MG63 (cell line): ENCODE data around the gene WLS. TPM values are rescaled to one million over a fixed set of nuclear protein-coding genes. Genes with fewer than 3 reads are reported as not detected.

Experiments
- DNase-seq: peaks from one replicate; pipeline ENCODE4 v3.0.0-alpha.2; 2020
- H3K27me3 ChIP-seq: fragments of 250-450 bp; sonication (Bioruptor Pico); 2 replicates; pipeline ENCODE4 v1.5.1; 2020; ENCODE audit warnings: mild to moderate bottlenecking, moderate library complexity
- H3K36me3 ChIP-seq: fragments of 250-450 bp; sonication (Bioruptor Pico); 2 replicates; pipeline ENCODE4 v1.5.1; 2020; ENCODE audit warnings: mild to moderate bottlenecking, moderate library complexity
- H3K4me3 ChIP-seq: fragments of 250-450 bp; sonication (Bioruptor Pico); 2 replicates; pipeline ENCODE4 v1.5.1; 2020; ENCODE audit warnings: mild to moderate bottlenecking, moderate library complexity
- H3K9me3 ChIP-seq: fragments of 250-450 bp; sonication (Bioruptor Pico); 2 replicates; pipeline ENCODE4 v1.5.1; 2020; ENCODE audit warnings: mild to moderate bottlenecking, moderate library complexity
- total RNA-seq: library from RNA; depleted of rRNA; stranded (reverse); fragments of >200 nt; shearing (Covaris generic); gene quantifications from 2 replicates; pipeline ENCODE4 v1.2.3, GENCODE V29; 2014; ENCODE audit warnings: low replicate concordance; rRNA removed

The WLS gene
- total RNA-seq, 1 experiment from 2014 or later: 25.4 TPM

DNA sequence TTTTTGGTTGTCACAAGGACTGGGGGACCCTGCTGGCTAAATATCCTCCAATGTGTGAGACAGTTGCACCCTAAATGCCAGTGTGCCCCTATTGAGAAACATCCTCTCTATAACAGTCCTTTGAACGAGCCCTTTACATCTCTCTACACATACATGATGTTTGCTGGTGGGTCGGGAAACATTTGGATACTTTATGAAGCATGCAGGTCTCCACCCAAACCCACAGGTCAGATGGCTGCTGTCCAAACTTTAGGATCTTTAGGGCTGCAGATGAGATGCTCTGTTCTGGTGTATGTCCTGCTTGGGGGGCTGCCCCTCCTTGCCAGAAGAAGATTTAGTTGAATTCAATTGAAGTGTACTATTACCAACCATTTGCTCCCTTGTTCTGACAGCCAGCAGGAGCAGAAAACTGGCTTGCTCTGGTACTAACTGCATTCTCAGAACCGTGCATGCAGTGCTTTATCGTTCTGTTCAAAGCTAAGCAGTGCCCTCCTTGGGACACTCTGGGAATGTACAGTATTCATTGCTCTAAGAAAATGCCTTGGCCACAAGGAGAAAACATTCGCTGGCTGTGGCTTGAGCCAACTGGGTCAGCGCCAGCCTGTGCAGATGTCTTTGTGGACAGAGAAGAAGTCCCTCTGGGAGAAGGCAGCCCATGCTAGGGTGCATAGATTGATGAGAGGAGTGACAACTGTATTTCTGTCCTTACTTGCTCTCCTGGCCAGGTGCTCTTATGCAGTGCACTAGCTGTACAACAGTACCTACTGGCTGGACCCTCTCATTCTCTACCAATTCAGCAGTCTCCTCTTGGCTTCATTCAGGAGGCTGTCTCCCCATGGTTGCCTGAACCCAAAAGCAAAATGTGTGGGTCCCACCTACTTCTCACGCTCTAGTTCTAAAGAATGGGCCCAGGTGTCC is 120.5 kb downstream of the WLS start:
- Histone ChIP-seq H3K4me3 (no peak overlapping the region), H3K36me3 (no peaks in the 10 kb centered on the region), H3K27me3 (no peaks in the 10 kb centered on the region), H3K9me3 (no peaks in the 10 kb centered on the region)
- DNase-seq: peak; percentile 87

DNA sequence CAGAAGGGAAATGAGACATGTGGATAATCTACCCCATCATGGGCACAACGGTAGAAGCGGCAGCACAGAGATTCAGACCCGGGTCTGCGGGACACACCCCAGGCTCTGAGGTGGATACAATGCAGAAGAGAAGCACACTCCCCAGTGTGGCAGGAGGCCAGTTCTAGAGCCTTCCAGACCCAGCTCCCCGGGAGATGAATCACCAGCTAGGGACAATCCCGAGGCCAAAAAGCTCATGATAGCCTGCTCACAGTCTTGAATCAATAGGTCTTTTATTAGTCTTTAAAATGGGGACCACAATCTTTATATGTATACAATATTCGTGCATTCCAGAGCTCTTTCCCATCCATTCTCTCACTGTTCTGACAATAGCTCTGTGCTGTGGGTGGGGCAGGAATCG is 124.6 kb downstream of the WLS start:
- Histone ChIP-seq H3K36me3 (no peaks in the 10 kb centered on the region), H3K4me3 (no peak overlapping the region), H3K9me3 (no peaks in the 10 kb centered on the region), H3K27me3 (no peaks in the 10 kb centered on the region)
- peak; percentile 50 for DNase-seq

DNA sequence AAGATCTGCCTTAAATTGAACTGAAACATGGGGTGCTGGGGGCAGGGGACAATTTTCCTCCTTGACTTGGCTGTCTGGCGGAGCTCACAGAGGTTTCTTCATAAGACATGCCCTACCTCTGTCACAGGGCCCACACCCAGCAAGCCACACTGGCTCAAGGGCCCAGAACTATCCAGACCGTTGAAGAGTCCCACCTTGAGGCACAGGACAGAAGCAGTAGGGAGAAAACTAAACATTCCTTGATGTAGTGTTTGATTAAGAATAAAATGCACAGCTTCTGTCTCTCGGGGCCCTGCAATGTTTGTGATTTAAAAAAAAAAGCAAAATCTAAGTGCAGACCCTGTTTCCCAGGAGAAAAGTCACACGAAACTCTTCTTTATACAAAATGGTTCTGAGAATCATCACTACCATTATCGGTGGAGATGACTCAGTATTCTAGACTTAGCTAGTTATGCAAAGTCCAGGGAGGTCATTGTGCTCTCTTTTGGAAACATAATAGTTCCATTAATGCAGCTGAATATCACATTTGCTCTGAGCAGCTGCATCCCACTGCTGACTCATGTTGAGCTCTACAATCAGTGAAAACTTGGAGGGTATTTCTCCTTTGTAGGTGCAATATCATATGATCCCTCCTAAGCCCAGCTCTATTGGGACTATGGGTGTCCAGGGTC is 128.3 kb downstream of the WLS start:
- Histone ChIP-seq H3K36me3 (no peaks in the 10 kb centered on the region), H3K27me3 (no peaks in the 10 kb centered on the region), H3K9me3 (no peaks in the 10 kb centered on the region), H3K4me3 (no peak overlapping the region)
- no peak for DNase-seq

DNA sequence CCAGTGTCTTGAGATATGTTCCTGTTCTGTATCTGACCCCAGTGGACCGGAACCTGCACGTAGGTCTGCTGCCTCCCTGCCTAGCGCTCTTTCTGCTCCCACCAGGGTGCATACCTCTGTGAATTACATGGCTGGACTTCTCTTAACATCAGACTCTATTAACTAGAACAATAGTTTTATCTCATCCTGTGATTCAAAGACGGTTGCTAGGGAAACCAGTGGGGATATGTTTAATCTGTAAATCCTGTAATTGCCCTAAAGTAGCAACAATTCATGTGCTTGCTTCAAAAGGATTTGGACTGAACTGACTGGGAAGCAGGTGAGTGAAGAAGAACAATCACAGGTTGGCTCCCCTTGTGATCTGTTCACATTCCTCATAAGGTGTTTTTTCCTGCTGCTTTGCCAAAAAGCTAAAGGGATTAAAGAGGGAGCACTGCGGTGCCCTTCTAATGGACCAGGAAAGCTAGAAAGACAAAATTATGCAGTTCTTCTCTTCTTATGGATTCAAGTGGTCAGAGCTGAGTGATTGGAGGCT is 129.2 kb downstream of the WLS start:
- no peak for DNase-seq
- H3K36me3 ChIP-seq: no peaks in the 10 kb centered on the region
- H3K9me3 ChIP-seq: no peaks in the 10 kb centered on the region
- no peak overlapping the region for H3K4me3 ChIP-seq
- H3K27me3 ChIP-seq: no peaks in the 10 kb centered on the region

DNA sequence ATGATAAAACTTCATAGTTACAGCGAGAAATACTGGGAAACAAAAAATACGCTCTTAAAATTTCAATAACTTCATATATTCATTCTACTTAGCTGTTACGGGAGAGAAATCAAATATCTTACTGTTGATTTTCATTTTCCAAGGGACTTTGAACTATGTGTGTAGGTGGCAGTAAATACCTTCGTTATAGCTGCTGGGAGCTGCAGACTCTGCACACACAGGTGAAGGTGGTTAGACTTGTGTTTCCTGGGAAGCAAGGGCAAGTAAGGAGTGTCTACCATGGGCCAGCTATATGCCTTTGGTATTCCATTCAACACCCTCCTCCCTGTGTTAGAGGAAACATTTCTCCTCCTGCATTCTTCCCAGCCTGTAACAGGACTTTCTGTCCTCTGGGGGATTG is 130.5 kb downstream of the WLS start:
- Histone ChIP-seq H3K36me3 (no peaks in the 10 kb centered on the region), H3K27me3 (no peaks in the 10 kb centered on the region), H3K4me3 (no peak overlapping the region), H3K9me3 (no peaks in the 10 kb centered on the region)
- DNase-seq: no peak

DNA sequence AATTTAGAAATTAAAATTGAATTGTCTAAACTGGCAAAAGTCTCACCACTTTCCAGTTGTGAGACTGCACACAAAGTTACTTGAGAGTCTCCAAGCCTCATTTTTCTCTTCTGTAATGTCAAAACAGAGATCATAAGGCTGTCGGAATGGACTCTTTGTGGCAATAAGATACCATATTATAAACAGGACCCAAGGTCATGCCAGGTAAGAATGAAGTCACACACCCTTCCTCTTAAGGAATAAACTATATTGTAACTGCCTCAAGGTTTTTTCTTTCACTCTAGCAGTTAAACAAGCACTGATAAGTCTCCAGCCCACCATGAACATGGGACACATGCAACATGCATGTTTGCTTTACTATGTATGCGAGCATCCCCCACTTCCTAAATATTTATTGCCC is 131.8 kb downstream of the WLS start:
- H3K27me3 ChIP-seq: no peaks in the 10 kb centered on the region
- no peak for DNase-seq
- no peaks in the 10 kb centered on the region for H3K9me3 ChIP-seq
- H3K36me3 ChIP-seq: no peaks in the 10 kb centered on the region
- H3K4me3 ChIP-seq: no peak overlapping the region

DNA sequence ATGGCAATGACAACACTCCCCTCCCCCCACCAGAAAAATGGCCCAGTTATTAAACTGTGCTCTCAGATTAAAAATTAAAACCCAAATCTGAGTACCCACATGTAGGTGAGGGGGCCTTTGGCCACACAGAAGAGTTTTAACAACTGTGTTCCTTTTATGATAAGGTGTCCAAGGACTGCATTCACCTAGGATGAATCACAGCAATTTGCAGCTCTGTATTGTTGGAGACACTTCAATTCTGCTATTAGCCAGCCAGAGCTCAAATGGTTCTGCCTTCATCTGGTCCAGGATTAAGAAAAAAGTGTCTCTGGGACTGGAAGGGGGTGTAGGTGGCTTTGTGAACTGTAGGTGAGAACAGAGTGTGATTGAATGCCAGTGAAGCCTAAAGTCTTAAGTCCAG is 138.6 kb downstream of the WLS start:
- H3K9me3 ChIP-seq: no peaks in the 10 kb centered on the region
- H3K4me3 ChIP-seq: no peak overlapping the region
- H3K36me3 ChIP-seq: no peaks in the 10 kb centered on the region
- no peak for DNase-seq
- H3K27me3 ChIP-seq: no peaks in the 10 kb centered on the region

DNA sequence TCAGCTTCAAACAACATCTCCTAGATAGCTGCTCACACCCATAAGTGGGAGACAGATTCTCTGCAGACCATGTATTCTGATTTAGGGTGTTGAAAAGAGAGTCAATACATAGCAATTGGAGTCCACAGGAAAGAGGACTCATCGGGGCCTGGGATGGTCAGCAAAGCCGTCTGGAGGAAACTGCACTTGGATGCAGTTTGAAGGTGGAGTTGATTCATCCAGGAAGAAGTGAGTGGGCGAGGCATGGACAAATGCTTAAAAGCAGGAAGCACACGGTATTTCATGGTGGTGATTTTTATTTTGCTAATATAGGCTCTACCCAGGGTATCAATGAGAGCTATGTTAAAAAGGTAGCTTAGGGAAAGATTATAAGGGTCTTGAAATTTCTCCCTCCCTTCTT is 145.1 kb downstream of the WLS start:
- DNase-seq: peak; percentile 9
- no peaks in the 10 kb centered on the region for H3K9me3 ChIP-seq
- H3K36me3 ChIP-seq: no peaks in the 10 kb centered on the region
- no peak overlapping the region for H3K4me3 ChIP-seq
- H3K27me3 ChIP-seq: no peaks in the 10 kb centered on the region

DNA sequence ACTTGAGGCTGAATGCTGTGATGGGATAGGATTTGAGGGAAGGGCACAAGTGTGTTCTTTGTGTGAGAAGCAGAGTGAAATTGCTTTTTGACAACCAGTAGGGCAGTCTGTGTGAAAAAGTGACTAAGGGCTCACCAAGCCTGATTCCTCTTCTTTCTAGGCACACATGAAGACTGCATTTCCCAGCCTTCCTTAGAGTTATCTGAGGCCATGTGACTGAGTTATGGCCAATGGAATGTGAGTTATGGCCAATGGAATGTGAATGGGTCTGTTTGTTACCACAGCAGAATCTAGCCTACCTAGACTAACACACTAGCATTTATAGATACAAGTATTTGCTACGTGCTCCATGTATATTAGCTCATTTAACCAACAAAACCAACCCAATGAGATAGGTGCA is 146.6 kb downstream of the WLS start:
- no peaks in the 10 kb centered on the region for H3K27me3 ChIP-seq
- H3K4me3 ChIP-seq: no peak overlapping the region
- H3K9me3 ChIP-seq: no peaks in the 10 kb centered on the region
- no peak for DNase-seq
- H3K36me3 ChIP-seq: no peaks in the 10 kb centered on the region

DNA sequence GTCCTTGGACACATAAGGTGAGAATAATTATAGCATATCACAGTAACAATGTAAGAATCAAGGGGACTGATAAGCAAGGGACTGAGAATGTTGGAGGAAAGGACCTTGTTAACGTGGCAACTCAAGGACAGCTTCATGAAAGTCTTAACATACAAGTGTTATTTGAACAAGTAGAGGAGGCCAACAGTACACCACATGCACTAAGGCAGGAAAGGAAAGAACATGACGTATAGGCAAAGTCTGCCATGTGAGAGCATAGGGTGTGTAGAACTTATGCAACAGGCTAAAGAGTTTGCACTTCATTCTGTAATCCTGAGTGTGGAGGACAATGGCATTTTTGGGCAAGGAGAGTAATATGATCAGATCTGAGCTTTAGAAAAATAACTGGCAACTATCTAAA is 148.6 kb downstream of the WLS start:
- H3K27me3 ChIP-seq: no peaks in the 10 kb centered on the region

DNA sequence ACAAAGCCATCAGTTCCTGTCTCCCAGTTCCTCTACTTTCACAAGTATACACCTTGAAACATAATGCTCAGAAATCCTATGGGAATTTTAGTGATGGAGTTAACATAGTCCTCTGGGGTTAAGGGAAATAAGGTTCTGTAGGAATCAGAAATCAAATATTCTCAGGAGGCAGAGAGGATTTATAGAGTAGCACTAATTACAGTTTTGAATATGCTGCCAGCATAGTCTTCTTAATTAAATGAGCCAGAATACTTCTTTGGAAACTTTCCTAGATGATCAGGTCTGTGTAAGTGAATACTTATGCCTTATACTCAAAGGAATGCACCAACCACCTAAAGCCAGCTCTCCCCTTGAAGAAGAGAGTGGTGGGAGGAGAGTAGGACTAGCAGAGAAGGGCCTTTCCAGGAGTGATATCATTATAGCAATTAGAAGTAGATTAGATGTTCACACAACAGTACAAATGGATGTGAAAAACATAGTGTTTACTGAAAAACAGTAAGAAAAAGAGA is 150.5 kb downstream of the WLS start:
- DNase-seq: no peak
- H3K36me3 ChIP-seq: no peaks in the 10 kb centered on the region
- H3K4me3 ChIP-seq: no peak overlapping the region
- H3K9me3 ChIP-seq: no peaks in the 10 kb centered on the region
- H3K27me3 ChIP-seq: no peaks in the 10 kb centered on the region

More for the DNA sequence above, 148.6 kb downstream of the WLS start:
- Histone ChIP-seq H3K36me3 (no peaks in the 10 kb centered on the region), H3K4me3 (no peak overlapping the region), H3K9me3 (no peaks in the 10 kb centered on the region)
- no peak for DNase-seq

DNA sequence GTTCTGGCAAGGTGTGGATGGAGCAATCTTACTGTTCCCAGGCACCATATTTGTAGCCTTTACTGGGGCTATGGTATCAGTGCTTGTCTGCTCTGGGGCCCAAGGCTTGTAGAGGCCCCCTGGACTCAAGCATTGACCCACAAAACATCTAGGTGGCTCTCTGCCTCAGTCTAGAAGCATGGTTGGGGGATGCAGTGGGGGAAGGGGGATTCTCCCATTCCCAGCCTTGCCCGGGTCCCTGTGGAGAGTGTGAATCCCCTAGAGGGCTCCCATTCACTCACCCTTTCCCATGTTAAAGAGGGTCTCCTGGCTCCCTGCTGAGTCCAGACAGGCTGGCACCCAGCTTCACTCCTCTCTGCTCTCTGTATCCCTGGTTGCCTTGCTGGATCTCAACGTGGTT is 153.7 kb downstream of the WLS start:
- H3K36me3 ChIP-seq: no peaks in the 10 kb centered on the region
- no peaks in the 10 kb centered on the region for H3K27me3 ChIP-seq
- H3K9me3 ChIP-seq: no peaks in the 10 kb centered on the region; the same call in none of the 2 replicates
- DNase-seq: no peak
- H3K4me3 ChIP-seq: no peak overlapping the region

Other genes with a start within 250 kb of the WLS start
- not detected in 2 replicates for gene DIRAS3, start 181.9 kb downstream of the WLS start, total RNA-seq
- gene RPE65, start 217.4 kb upstream of the WLS start, total RNA-seq: not detected in 2 replicates